GM19452 (cell line): Measurements from ENCODE around the gene SLC5A4.
"Not testable (repeated sequence)": the region's sequence is repeated elsewhere in the genome, so short reads cannot be mapped to it uniquely, and the experiment has no call there.

Experiments used
- ATAC-seq: cut with Tn5 transposase; IDR thresholded peaks from one replicate; pipeline ENCODE4 v1.9.1; 2021; ENCODE audit not compliant: unreplicated experiment

Gene SLC5A4

GRCh38 chr22:32202161-32202538 is 53.0 kb downstream of the SLC5A4 start:
- no peak for ATAC-seq

GRCh38 chr22:32200752-32201151 is 54.4 kb downstream of the SLC5A4 start:
- ATAC-seq: no peak

- no peak for ATAC-seq
Observed at GRCh38 chr22:32199961-32200360, 55.2 kb downstream of the SLC5A4 start.

DNA sequence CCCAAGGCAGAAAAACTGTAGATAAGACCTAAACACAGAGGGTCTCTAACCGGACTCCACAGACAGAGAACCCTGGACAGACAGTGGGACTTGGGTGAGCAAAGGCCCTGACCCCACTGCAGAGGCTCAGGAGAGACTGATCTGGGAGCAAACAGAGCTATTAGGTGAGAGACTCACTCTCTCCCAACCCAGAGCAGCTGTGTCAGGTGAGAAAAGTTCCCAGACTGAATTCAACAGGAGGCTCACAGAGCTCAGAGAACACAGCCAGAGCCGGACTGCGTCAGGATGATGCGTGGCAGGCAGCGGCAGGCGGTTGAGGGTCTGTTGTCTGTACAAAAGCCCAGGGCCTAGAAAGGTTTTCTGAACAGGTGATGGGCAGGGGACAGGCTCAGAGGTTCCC is 55.8 kb downstream of the SLC5A4 start:
- ATAC-seq: no peak

DNA sequence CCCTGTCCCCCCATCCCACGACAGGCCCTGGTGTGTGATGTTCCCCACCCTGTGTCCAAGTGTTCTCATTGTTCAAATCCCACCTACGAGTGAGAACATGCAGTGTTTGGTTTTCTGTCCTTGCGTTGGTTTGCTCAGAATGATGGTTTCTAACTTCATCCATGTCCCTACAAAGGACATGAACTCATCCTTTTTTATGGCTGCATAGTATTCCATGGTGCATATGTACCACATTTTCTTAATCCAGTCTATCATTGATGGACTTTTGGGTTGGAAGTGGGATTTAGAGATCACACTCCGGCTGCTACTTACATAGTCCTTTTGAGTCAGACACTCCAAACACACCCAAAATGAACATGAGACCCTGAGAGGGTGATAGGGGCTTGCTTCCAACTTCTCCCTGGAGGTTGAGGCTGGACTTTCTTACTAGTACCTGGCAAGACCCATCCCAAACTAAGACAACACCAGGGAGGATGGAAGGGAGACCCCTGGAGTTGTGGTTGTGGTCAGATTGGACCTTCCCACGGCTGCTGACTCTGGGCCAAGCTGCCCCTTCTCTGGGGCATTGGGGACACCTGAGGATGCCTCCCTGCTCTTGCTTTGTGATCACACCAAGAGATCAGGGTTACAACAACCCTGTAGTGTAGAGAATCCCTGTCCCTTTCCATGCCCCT is 57.5 kb downstream of the SLC5A4 start:
- not testable (repeated sequence) for ATAC-seq

GRCh38 chr22:32195900-32196299 is 59.2 kb downstream of the SLC5A4 start:
- ATAC-seq: not testable (repeated sequence)

DNA sequence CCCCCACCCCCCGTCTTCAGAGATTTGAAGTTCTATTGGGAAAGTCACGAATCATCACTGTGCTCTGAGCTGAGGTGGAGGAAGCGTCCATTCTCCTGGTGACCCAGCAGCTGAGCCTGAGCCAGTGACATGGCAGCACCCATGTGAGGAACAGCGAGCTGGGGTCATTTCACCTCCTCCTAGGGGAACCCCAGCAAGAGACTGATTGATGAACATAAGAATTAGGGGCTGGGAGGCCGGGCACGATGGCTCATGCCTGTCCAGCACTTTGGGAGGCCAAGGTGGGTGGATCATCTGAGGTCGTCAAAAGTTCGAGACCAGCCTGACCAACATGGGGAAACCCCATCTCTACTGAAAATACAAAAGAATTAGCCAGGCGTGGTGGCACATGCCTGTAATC is 61.8 kb downstream of the SLC5A4 start:
- not testable (repeated sequence) for ATAC-seq

DNA sequence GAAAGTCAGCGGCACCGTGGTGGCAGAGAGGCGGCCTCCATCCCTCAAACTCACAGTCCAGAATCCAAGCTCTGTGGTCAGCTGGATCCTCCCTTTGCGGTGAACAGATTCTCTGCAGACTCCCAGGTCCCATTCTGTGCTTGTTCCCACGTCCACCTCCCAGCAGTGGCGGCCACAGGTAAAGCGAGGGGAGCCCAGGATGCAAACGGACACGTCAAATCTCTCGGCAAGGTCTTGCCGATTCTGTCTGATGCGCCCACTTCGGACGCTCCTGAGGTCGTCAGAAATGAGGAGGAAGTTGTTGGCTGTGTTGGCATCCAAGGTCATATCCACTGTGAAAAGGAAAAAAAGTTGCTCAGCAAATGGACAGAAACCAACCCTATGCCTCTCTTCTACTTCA is 64.1 kb downstream of the SLC5A4 start:
- ATAC-seq: not testable (repeated sequence)

- no peak for ATAC-seq
Observed at GRCh38 chr22:32185821-32186220, 69.3 kb downstream of the SLC5A4 start.

DNA sequence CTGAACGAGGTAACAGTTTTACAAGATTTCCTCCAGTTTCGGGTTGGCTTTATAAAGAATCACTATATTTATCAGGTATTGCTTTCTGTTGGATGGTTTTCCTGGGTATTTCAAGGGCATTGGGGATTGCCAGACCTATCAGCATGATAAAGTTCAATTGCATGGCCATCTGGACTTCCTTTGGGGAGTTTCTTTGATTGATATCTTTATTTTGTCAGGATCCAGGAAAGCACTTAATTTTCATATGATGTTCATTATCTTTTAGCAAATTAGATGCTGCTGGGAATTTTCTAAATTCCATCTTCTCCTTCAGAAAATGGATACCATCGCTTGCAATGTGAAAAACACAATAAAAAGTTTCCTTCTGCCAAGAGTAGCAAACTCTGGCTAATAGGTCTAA is 71.5 kb downstream of the SLC5A4 start:
- ATAC-seq: no peak

GRCh38 chr22:32181043-32181442 is 74.1 kb downstream of the SLC5A4 start:
- ATAC-seq: no peak

- ATAC-seq: no peak
Observed at GRCh38 chr22:32177221-32177765, 77.9 kb downstream of the SLC5A4 start.

GRCh38 chr22:32175683-32176644 is 79.2 kb downstream of the SLC5A4 start:
- no peak for ATAC-seq

DNA sequence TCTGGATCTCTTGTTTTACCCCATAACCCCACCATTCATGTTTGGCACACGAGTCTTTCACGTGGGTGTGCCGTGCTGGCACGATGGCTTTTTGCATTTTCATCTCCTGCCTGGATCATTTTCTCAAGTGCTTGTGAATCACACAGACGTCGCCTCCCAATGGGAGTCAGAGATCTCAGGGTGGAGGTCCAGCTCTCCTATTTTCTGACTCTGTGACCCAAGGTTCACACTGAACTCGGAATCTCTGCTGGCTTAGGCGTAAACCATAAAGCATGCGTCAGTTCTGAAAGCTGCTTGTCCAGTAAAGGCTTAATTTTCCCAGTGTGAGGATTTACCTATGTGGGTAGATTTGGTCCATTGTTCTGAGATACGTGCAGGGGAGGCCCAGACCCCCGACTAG is 80.0 kb downstream of the SLC5A4 start:
- no peak for ATAC-seq
